Peyer's patch (tissue), 4 donors: ENCODE measurements around the gene PIN1.

Experiments
- CTCF ChIP-seq, 6 experiments: fragments of 450-650 bp in 4 of 6; fragments of 200-600 bp in 2 of 6; sonication (generic) in 1 of 6; IDR thresholded peaks; one replicate each; pipeline ENCODE4 v1.5.1; 2017 to 2019; ENCODE audit warnings: antibody characterized with exemption in 6 of 6, mild to moderate bottlenecking in 3 of 6, moderate library complexity in 1 of 6
- POLR2A ChIP-seq, 2 donors: fragments of 450-650 bp; IDR thresholded peaks; one replicate each; pipeline ENCODE4 v1.5.1; 2017; ENCODE audit warnings: antibody characterized with exemption in 2 of 2, mild to moderate bottlenecking in 2 of 2, moderate library complexity in 2 of 2

GRCh38 chr19:9839415-9839814 is 4.3 kb downstream of the PIN1 start:
- TF ChIP-seq CTCF (IDR thresholded peaks at IDR 0.05) = no peak
- TF ChIP-seq POLR2A (IDR thresholded peaks at IDR 0.05) = no peak
